22Rv1 (cell line): Measurements from ENCODE around the gene POLR1E.

ENCODE experiments used
- ZFX ChIP-seq: fragments of 450-650 bp; IDR thresholded peaks from 2 replicates; pipeline ENCODE4 v1.6.1; 2017; ENCODE audit warnings: antibody characterized with exemption, borderline replicate concordance
- TF ChIP-seq, protein P1 (sequence below): fragments of 450-650 bp; IDR thresholded peaks from 2 replicates; pipeline ENCODE4 v1.5.1; 2017; ENCODE audit warnings: mild to moderate bottlenecking

DNA sequence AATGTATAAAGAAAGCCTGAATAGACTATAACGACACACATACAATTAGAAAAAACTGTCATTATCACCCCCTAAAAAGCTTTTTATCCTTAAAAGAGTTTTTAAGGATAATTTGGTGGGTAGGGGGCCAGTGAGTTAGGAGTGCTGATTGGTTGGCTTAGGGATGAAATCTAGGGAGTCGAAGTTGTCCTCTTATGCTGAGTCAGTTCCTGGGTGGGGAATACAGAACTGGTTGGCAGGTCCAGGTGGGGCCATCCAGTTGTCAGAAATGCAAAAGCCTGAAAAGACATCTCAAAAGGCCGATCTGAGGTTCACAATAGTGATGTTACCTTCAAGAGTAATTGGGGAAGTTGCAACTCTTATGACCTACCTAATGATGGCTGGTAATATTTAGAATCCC is 34.1 kb upstream of the POLR1E start:
- TF ChIP-seq, protein P1, sequence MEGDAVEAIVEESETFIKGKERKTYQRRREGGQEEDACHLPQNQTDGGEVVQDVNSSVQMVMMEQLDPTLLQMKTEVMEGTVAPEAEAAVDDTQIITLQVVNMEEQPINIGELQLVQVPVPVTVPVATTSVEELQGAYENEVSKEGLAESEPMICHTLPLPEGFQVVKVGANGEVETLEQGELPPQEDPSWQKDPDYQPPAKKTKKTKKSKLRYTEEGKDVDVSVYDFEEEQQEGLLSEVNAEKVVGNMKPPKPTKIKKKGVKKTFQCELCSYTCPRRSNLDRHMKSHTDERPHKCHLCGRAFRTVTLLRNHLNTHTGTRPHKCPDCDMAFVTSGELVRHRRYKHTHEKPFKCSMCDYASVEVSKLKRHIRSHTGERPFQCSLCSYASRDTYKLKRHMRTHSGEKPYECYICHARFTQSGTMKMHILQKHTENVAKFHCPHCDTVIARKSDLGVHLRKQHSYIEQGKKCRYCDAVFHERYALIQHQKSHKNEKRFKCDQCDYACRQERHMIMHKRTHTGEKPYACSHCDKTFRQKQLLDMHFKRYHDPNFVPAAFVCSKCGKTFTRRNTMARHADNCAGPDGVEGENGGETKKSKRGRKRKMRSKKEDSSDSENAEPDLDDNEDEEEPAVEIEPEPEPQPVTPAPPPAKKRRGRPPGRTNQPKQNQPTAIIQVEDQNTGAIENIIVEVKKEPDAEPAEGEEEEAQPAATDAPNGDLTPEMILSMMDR: no peak
- TF ChIP-seq ZFX: no peak
